GM19324 (cell line): ENCODE results near the gene PIR.

Experiments used
- ATAC-seq: cut with Tn5 transposase; IDR thresholded peaks from one replicate; pipeline ENCODE4 v1.9.1; 2021; ENCODE audit warnings: mild to moderate bottlenecking, moderate library complexity; ENCODE audit not compliant: unreplicated experiment, low FRiP score

The PIR gene

DNA sequence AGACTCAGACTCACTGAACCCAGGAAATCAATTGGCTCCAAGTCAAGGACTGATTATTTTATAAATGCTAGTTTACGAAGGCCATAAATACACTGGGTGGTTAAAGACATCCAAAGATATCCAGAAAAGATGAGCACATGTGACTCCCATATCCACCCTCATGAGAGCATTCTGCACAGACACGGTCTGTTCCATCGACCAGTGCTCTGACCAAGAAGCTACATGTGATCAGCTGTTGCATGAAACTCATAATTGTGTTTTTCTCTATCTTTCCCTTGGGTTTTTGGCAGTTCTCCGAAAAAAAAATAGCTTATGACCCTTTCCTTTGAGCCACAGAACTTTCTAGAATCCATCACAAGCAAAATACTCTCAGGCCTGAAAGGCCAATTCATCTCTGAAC lies 2.7 kb upstream of the PIR start:
- ATAC-seq: no peak

- ATAC-seq: no peak
Measured at GRCh38 chrX:15492469-15492868, 664 bp downstream of the PIR start.

GRCh38 chrX:15483891-15484290 lies 9.2 kb downstream of the PIR start:
- ATAC-seq: no peak

DNA sequence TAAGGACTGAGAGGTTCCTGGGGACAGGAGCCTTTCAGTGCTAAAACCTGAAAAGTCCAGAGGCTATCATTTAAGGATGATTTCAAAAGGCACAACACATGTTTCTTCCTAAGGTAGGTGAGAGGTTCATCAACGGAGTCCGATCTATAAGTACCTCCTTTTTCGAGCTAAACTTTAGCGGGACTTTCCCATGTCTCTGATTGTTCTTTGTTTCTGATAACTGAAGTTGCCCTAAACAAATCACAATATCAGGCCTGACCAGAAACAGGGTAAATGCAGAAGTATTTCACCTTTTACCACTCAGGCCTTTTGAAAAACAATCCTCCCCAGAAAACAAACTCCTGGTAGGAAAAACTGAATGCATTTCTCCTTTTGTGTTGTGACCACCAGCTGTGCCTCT lies 17.6 kb downstream of the PIR start:
- ATAC-seq: no peak

GRCh38 chrX:15475021-15475420 lies 18.1 kb downstream of the PIR start:
- ATAC-seq: no peak

GRCh38 chrX:15474028-15474427 lies 19.1 kb downstream of the PIR start:
- no peak for ATAC-seq

GRCh38 chrX:15472531-15472930 lies 20.6 kb downstream of the PIR start:
- no peak for ATAC-seq

DNA sequence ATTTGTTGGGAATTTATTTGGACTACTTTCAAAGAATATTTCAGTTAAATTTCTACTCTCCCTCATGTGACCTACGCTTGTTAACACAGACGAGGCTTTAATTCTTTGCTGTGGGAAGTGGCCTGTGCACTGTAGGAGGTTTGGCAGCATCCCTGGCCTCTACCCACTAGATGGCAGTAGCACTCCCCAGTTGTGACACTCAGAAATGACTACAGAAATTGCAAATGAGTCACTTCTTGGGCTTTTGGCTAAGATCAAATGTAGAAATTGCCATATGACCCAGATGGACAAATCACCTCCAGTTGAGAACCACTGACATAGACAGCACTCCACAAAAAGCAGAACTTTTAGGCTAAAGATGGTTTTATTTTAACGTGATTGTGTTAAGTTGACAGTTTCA lies 22.1 kb downstream of the PIR start:
- no peak for ATAC-seq

DNA sequence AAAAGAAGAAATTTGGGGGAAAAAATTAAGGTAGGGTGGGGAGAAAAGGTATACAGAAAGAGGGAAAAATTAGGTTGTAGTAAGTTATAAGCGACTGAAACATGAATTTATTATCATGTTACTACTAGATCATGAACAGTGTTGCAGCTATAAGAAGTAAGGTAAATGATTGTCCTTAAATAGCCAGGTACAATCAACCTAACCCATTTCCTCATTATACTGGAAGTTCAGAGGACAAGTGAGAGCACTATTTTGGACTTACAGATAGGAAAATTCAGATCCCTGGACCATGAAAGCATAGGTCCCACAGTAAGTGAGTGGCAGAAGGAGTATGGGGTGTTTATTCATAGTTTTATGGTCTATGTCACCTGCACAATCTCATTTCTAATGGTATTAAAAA lies 23.5 kb downstream of the PIR start:
- ATAC-seq: no peak

- ATAC-seq: no peak
Measured at GRCh38 chrX:15468036-15468435, 25.1 kb downstream of the PIR start.

GRCh38 chrX:15465896-15466651 lies 27.1 kb downstream of the PIR start:
- no peak for ATAC-seq

- ATAC-seq: no peak
Measured at GRCh38 chrX:15465347-15465746, 27.8 kb downstream of the PIR start.

- no peak for ATAC-seq
Measured at GRCh38 chrX:15464704-15465103, 28.4 kb downstream of the PIR start.

DNA sequence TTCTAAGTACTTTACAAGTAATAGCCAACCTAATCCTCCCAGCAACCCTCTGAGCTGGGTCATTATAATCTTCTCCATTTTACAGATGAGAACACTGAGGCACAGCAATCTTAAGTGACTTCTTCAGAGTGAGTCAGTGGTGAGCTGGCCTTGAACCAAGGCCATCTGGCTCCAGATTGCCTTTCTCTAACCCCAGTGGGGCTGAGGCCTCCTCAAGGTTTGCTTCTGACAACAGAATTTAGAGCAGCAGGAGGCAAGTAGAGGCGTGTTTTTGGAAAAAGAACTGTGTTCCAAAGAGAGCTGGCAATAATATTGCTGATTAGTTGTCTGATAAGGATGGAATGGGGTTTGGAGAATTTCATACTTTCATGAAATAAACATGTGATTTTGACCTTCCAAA lies 41.2 kb downstream of the PIR start:
- no peak for ATAC-seq

GRCh38 chrX:15448010-15448639 lies 45.0 kb downstream of the PIR start:
- ATAC-seq: no peak

- ATAC-seq: no peak
Measured at GRCh38 chrX:15441464-15441863, 51.7 kb downstream of the PIR start.

GRCh38 chrX:15438332-15438731 lies 54.8 kb downstream of the PIR start:
- peak; percentile 71 for ATAC-seq

DNA sequence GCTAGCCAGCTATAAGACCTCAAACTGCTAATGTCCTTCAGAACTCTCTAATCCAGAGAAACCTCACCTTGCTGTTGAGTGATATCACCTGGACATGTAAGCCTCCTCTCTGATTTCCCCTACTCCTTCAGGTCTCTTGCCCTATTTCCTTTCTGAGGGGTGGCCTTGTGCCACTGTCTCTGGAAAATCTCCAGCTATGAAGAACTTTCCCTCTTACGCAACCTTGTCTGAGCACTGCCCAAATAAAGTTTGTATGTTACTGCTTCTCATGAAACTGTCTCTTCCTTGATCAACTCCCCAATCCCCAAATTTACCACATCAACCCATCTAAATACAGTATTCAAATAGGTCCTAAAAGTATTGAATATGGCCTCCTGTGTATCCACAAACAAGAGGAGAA lies 55.4 kb downstream of the PIR start:
- no peak for ATAC-seq

GRCh38 chrX:15435836-15436619 lies 57.1 kb downstream of the PIR start:
- ATAC-seq: no peak

GRCh38 chrX:15434205-15434604 lies 58.9 kb downstream of the PIR start:
- no peak for ATAC-seq

- no peak for ATAC-seq
Measured at GRCh38 chrX:15430584-15430983, 62.5 kb downstream of the PIR start.

- ATAC-seq: no peak
Measured at GRCh38 chrX:15430076-15430475, 63.1 kb downstream of the PIR start.
